Parathyroid adenoma (tissue), 2 donors: ENCODE results near the gene ZNF503.
A peak's percentile ranks its signal among the peaks of the same experiment; 100 is the strongest.

Experiments
- H2AFZ ChIP-seq: fragments of 300-600 bp; sonication (generic); one replicate; pipeline ENCODE4 v1.7.0; 2017; ENCODE audit warnings: antibody characterized with exemption, mild to moderate bottlenecking
- H3K27ac ChIP-seq: fragments of 300-600 bp; sonication (generic); one replicate; pipeline ENCODE4 v1.7.0; 2017
- H3K27me3 ChIP-seq: fragments of 300-600 bp; sonication (generic); one replicate; pipeline ENCODE4 v1.7.0; 2017; ENCODE audit warnings: low read length; ENCODE audit not compliant: control insufficient read depth, insufficient read depth
- H3K36me3 ChIP-seq: fragments of 300-600 bp; sonication (generic); one replicate; pipeline ENCODE4 v1.7.0; 2017; ENCODE audit warnings: low read length; ENCODE audit not compliant: control insufficient read depth, insufficient read depth
- H3K4me1 ChIP-seq: fragments of 300-600 bp; sonication (generic); one replicate; pipeline ENCODE4 v1.7.0; 2017; ENCODE audit warnings: control low read depth
- H3K4me2 ChIP-seq: fragments of 300-600 bp; sonication (generic); one replicate; pipeline ENCODE4 v1.7.0; 2017; ENCODE audit warnings: low read length
- H3K4me3 ChIP-seq: fragments of 300-600 bp; sonication (generic); one replicate; pipeline ENCODE4 v1.7.0; 2017; ENCODE audit warnings: low read depth, low read length
- H3K79me2 ChIP-seq: fragments of 300-600 bp; sonication (generic); one replicate; pipeline ENCODE4 v1.7.0; 2017; ENCODE audit warnings: control low read depth
- H3K9ac ChIP-seq: fragments of 300-600 bp; sonication (generic); one replicate; pipeline ENCODE4 v1.7.0; 2017; ENCODE audit warnings: mild to moderate bottlenecking
- H3K9me3 ChIP-seq: fragments of 300-600 bp; sonication (generic); one replicate; pipeline ENCODE4 v1.7.0; 2017; ENCODE audit warnings: low read length; ENCODE audit not compliant: control insufficient read depth
- TF ChIP-seq, protein P1 (sequence below): fragments of 300-600 bp; sonication (generic); IDR thresholded peaks from one replicate; pipeline ENCODE4 v1.7.0; 2017; ENCODE audit warnings: antibody characterized with exemption, mild to moderate bottlenecking
- donor health status: primary hyperparathyroidism.

The ZNF503 gene

GRCh38 chr10:75408509-75408875 lies 6.9 kb upstream of the ZNF503 start:
- no peaks in the 10 kb centered on the region for H3K4me1 ChIP-seq
- TF ChIP-seq, protein P1, sequence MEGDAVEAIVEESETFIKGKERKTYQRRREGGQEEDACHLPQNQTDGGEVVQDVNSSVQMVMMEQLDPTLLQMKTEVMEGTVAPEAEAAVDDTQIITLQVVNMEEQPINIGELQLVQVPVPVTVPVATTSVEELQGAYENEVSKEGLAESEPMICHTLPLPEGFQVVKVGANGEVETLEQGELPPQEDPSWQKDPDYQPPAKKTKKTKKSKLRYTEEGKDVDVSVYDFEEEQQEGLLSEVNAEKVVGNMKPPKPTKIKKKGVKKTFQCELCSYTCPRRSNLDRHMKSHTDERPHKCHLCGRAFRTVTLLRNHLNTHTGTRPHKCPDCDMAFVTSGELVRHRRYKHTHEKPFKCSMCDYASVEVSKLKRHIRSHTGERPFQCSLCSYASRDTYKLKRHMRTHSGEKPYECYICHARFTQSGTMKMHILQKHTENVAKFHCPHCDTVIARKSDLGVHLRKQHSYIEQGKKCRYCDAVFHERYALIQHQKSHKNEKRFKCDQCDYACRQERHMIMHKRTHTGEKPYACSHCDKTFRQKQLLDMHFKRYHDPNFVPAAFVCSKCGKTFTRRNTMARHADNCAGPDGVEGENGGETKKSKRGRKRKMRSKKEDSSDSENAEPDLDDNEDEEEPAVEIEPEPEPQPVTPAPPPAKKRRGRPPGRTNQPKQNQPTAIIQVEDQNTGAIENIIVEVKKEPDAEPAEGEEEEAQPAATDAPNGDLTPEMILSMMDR: no peak
- H3K27ac ChIP-seq: no peak overlapping the region
- no peaks in the 10 kb centered on the region for H3K27me3 ChIP-seq
- peak overlapping the region; percentile 91 for H3K4me2 ChIP-seq
- no peaks in the 10 kb centered on the region for H3K36me3 ChIP-seq
- H3K79me2 ChIP-seq: no peaks in the 10 kb centered on the region
- H2AFZ ChIP-seq: peak overlapping the region; percentile 0
- H3K4me3 ChIP-seq: peak overlapping the region; percentile 85
- H3K9ac ChIP-seq: no peak overlapping the region
- no peaks in the 10 kb centered on the region for H3K9me3 ChIP-seq

DNA sequence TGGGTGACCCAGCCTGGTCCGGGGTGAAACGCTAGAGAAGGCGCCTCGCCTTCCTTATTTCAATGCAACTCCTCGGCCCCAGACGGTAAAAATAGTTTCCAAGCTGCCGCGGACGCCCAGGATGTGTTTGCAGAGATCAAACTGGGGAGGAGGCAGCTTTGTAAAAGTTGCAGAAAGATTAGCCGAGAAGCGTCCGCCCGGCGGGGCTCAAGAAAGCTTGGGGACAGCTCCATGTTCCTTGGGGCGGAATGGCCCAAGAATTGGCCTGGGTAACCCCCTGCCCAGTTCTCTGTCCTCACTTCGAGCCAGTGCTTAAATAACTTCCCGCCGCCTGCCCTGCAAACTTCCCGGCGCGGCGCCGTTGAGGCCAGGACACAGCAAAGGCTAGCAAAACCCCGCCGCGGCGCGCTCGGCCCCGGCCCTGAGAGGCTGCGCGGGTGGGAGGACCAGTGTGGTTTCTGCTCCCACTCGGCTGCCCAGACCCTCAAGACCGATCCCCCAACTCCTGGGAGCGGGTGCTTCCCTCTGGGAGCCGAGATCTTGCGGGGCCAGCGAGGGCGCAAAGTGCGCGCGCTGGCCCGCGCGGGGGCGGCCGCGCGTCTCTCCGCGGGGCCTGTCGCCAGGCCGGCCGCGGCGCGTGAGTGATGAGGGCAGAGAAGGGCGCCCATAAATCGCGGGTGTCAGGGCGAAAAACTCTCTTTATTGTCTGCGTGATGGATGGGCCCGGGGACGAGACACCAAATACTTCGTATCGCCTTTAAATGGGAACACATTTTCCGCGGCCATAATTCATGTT lies 6.3 kb upstream of the ZNF503 start:
- peak overlapping the region; percentile 20 for H2AFZ ChIP-seq
- H3K9ac ChIP-seq: no peak overlapping the region
- H3K4me3 ChIP-seq: peak overlapping the region; percentile 85
- H3K9me3 ChIP-seq: no peaks in the 10 kb centered on the region
- no peaks in the 10 kb centered on the region for H3K27me3 ChIP-seq
- no peak overlapping the region for H3K27ac ChIP-seq
- H3K4me1 ChIP-seq: no peaks in the 10 kb centered on the region
- H3K79me2 ChIP-seq: no peaks in the 10 kb centered on the region
- TF ChIP-seq, protein P1: no peak
- peak overlapping the region; percentile 91 for H3K4me2 ChIP-seq
- no peaks in the 10 kb centered on the region for H3K36me3 ChIP-seq

DNA sequence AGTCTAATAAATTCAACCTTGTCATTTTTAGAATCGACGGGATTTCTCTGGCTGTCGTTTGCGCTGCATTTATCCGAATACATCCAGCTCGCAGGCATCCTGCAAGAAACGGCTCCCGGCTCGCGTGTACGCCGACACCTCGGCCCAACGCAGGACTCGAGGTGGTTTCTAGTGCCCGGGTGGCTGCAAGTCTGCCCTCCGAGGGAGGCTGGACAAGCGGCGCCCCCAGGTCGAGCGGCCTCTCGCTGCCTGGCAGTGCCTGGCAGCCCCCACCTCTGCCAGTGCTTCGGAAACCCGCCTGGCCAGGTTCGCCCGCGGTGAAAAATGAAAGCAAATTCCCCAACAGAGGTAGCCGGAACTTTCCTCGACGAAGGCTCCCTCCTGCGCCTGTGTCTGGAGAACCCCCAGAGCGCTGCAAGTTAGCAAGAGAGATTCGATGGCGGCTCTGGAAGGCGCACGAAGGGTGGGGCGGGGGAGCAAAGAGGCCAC lies 5.7 kb upstream of the ZNF503 start:
- Histone ChIP-seq H3K9ac (no peak overlapping the region), H3K27me3 (no peaks in the 10 kb centered on the region)

GRCh38 chr10:75406462-75407223 lies 5.1 kb upstream of the ZNF503 start:
- H3K9ac ChIP-seq: no peak overlapping the region
- H2AFZ ChIP-seq: no peak overlapping the region
- no peaks in the 10 kb centered on the region for H3K9me3 ChIP-seq
- TF ChIP-seq, protein P1: no peak
- no peaks in the 10 kb centered on the region for H3K36me3 ChIP-seq
- H3K4me1 ChIP-seq: no peaks in the 10 kb centered on the region
- no peaks in the 10 kb centered on the region for H3K27me3 ChIP-seq
- H3K79me2 ChIP-seq: no peaks in the 10 kb centered on the region
- no peak overlapping the region for H3K27ac ChIP-seq
- H3K4me2 ChIP-seq: no peak overlapping the region
- H3K4me3 ChIP-seq: no peak overlapping the region

More for the DNA sequence above, 5.7 kb upstream of the ZNF503 start:
- H3K4me3 ChIP-seq: no peak overlapping the region
- no peaks in the 10 kb centered on the region for H3K9me3 ChIP-seq
- H3K27ac ChIP-seq: no peak overlapping the region
- TF ChIP-seq, protein P1: no peak
- H3K4me1 ChIP-seq: no peaks in the 10 kb centered on the region
- H3K79me2 ChIP-seq: no peaks in the 10 kb centered on the region
- H3K4me2 ChIP-seq: no peak overlapping the region
- H3K36me3 ChIP-seq: no peaks in the 10 kb centered on the region
- H2AFZ ChIP-seq: no peak overlapping the region
